ENCODE results near the gene NUDT16. TPM values are rescaled to one million over a fixed set of nuclear protein-coding genes. Genes with fewer than 3 reads are reported as not detected.

The NUDT16 gene
- total RNA-seq, 1 donor from 2014 or later, result 47.2 TPM

DNA sequence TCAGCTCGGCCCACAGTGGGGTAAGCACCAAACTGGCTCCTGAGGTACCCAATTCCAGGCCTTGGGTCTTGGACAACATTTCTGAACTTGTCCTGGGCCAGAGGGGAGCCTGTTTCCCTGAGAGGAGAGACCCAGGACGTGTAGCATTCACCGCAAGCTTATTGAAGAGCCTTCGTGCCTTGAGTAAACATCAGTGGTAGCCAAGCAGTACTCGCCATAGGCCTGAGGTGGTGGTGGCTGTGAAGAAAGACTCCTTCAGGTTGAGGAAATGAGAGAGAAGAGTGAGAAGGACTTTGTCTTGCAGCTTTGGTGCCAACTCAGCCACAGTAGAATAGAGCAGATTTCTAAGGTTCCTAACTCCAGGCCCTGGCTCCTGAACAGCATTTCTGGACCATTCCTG is 50.2 kb downstream of the NUDT16 start:
- no peaks in the 10 kb centered on the region for H3K27me3 ChIP-seq
- H3K27ac ChIP-seq, result no peak overlapping the region
- no peaks in the 10 kb centered on the region for H3K9me3 ChIP-seq
- no peaks in the 10 kb centered on the region for H3K36me3 ChIP-seq
- H3K4me1 ChIP-seq, result no peaks in the 10 kb centered on the region
- H3K4me3 ChIP-seq, result no peak overlapping the region
- ATAC-seq, result peak; percentile 86
- no peak for DNase-seq
- TF ChIP-seq, protein P1, sequence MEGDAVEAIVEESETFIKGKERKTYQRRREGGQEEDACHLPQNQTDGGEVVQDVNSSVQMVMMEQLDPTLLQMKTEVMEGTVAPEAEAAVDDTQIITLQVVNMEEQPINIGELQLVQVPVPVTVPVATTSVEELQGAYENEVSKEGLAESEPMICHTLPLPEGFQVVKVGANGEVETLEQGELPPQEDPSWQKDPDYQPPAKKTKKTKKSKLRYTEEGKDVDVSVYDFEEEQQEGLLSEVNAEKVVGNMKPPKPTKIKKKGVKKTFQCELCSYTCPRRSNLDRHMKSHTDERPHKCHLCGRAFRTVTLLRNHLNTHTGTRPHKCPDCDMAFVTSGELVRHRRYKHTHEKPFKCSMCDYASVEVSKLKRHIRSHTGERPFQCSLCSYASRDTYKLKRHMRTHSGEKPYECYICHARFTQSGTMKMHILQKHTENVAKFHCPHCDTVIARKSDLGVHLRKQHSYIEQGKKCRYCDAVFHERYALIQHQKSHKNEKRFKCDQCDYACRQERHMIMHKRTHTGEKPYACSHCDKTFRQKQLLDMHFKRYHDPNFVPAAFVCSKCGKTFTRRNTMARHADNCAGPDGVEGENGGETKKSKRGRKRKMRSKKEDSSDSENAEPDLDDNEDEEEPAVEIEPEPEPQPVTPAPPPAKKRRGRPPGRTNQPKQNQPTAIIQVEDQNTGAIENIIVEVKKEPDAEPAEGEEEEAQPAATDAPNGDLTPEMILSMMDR (IDR thresholded peaks at IDR 0.05), result no peak
- intact Hi-C loops (cut with DNase I), result no loop called here

DNA sequence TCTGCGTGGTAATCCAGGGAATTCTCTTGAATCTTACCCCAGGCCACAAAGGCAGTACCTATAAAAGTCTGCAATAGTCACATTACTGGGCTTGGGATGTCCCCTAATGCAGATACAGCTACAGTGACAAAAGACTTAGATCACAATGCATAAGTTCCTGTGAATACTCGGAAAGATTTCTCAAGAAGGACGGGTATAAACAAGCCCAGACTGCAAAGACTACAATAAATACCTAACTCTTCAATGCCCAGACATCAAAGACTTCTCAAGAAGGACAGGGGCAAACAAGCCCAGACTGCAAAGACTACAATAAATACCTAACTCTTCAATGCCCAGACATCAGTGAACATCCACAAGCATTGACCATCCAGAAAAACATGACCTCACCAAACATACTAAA is 50.9 kb downstream of the NUDT16 start:
- no peaks in the 10 kb centered on the region for H3K27me3 ChIP-seq
- TF ChIP-seq, protein P1 (IDR thresholded peaks at IDR 0.05), result no peak
- H3K27ac ChIP-seq, result no peak overlapping the region
- H3K9me3 ChIP-seq, result no peaks in the 10 kb centered on the region
- DNase-seq, result no peak
- no peaks in the 10 kb centered on the region for H3K4me1 ChIP-seq
- H3K4me3 ChIP-seq, result no peak overlapping the region
- H3K36me3 ChIP-seq, result no peaks in the 10 kb centered on the region
- no peak for ATAC-seq
- intact Hi-C loops (cut with DNase I), result no loop called here

- Histone ChIP-seq H3K27me3 (no peaks in the 10 kb centered on the region), H3K4me3 (no peak overlapping the region), H3K27ac (no peak overlapping the region), H3K36me3 (no peaks in the 10 kb centered on the region), H3K4me1 (no peaks in the 10 kb centered on the region), H3K9me3 (no peaks in the 10 kb centered on the region)
- no peak for DNase-seq
- TF ChIP-seq, protein P1 (IDR thresholded peaks at IDR 0.05), result no peak
- intact Hi-C loops (cut with DNase I), result no loop called here
- no peak for ATAC-seq
Measured at GRCh38 chr3:131435000-131435399, 53.4 kb downstream of the NUDT16 start.

Other genes with a start within 250 kb of the NUDT16 start
- 48.8 TPM for gene MRPL3, start 121.2 kb downstream of the NUDT16 start, total RNA-seq